Liver (tissue), 9 donors: Measurements from ENCODE around the gene CST9. TPM values are rescaled to one million over a fixed set of nuclear protein-coding genes. Genes with fewer than 3 reads are reported as not detected.

Source experiments
- DNase-seq: peaks from one replicate; pipeline ENCODE4 v3.0.0-alpha.2; 2017; ENCODE audit warnings: low spot score
- H3K27ac ChIP-seq, 2 donors: one replicate each; pipeline ENCODE4 v1.7.0; 2013; ENCODE audit warnings: inconsistent platforms in 2 of 2, low read length in 2 of 2, control low read depth in 1 of 2, low read depth in 1 of 2, mild to moderate bottlenecking in 1 of 2
- H3K27me3 ChIP-seq, 4 donors: one replicate each; pipeline versions ENCODE4 v1.6.1 to v1.7.0; 2013; ENCODE audit warnings: low read length in 3 of 4, inconsistent platforms in 1 of 4, mild to moderate bottlenecking in 1 of 4, moderate library complexity in 1 of 4; ENCODE audit not compliant: control insufficient read depth in 4 of 4, insufficient read depth in 4 of 4
- H3K36me3 ChIP-seq, 4 donors: one replicate each; pipeline versions ENCODE4 v1.6.1 to v1.7.0; 2013; ENCODE audit warnings: low read length in 3 of 4, mild to moderate bottlenecking in 3 of 4, low read depth in 1 of 4, moderate library complexity in 1 of 4; ENCODE audit not compliant: control insufficient read depth in 4 of 4, insufficient read depth in 3 of 4
- H3K4me1 ChIP-seq, 4 donors: one replicate each; pipeline versions ENCODE4 v1.6.1 to v1.7.0; 2013; ENCODE audit warnings: low read length in 3 of 4, mild to moderate bottlenecking in 3 of 4, moderate library complexity in 1 of 4; ENCODE audit not compliant: control insufficient read depth in 4 of 4, insufficient read depth in 4 of 4
- H3K4me3 ChIP-seq, 3 donors: one replicate each; pipeline versions ENCODE4 v1.6.1 to v1.7.0; 2013; ENCODE audit warnings: low read length in 3 of 3, control low read depth in 1 of 3, low read depth in 1 of 3, mild to moderate bottlenecking in 1 of 3
- H3K9ac ChIP-seq, 2 donors: one replicate each; pipeline ENCODE4 v1.7.0; 2013; ENCODE audit warnings: low read length in 2 of 2, mild to moderate bottlenecking in 2 of 2, moderate library complexity in 2 of 2, control low read depth in 1 of 2, low read depth in 1 of 2
- H3K9me3 ChIP-seq, 4 donors: one replicate each; pipeline versions ENCODE4 v1.6.1 to v1.7.0; 2013; ENCODE audit warnings: low read length in 3 of 4; ENCODE audit not compliant: control insufficient read depth in 4 of 4
- EGR1 ChIP-seq, 2 donors: IDR thresholded peaks; 2 replicates each; pipeline ENCODE4 v1.6.1; 2016 to 2018; ENCODE audit warnings: antibody characterized with exemption in 2 of 2, low read depth in 2 of 2
- FOXA1 ChIP-seq: IDR thresholded peaks from 2 replicates; pipeline ENCODE4 v1.6.1; 2016; ENCODE audit warnings: antibody characterized with exemption
- FOXA2 ChIP-seq: IDR thresholded peaks from 2 replicates; pipeline ENCODE4 v1.6.1; 2016; ENCODE audit warnings: antibody characterized with exemption
- GABPA ChIP-seq, 2 donors: IDR thresholded peaks in 1 of 2; conservative IDR thresholded peaks in 1 of 2; 2 replicates each; pipeline ENCODE4 v1.6.1; 2016; ENCODE audit warnings: antibody characterized with exemption in 2 of 2, mild to moderate bottlenecking in 1 of 2, moderate library complexity in 1 of 2
- HNF4A ChIP-seq, 2 donors: conservative IDR thresholded peaks; 2 replicates each; pipeline ENCODE4 v1.6.1; 2016; ENCODE audit warnings: antibody characterized with exemption in 2 of 2, mild to moderate bottlenecking in 2 of 2
- HNF4G ChIP-seq: IDR thresholded peaks from 2 replicates; pipeline ENCODE4 v1.6.1; 2016; ENCODE audit warnings: antibody characterized with exemption
- JUND ChIP-seq, 2 donors: IDR thresholded peaks; 2 replicates each; pipeline ENCODE4 v1.6.1; 2016; ENCODE audit warnings: antibody characterized with exemption in 2 of 2
- RAD21 ChIP-seq, 2 donors: IDR thresholded peaks; 2 replicates each; pipeline ENCODE4 v1.6.1; 2016; ENCODE audit warnings: antibody characterized with exemption in 2 of 2, mild to moderate bottlenecking in 2 of 2
- RXRA ChIP-seq, 2 donors: IDR thresholded peaks; 2 replicates each; pipeline ENCODE4 v1.6.1; 2017 to 2018; ENCODE audit warnings: antibody characterized with exemption in 2 of 2, mild to moderate bottlenecking in 1 of 2
- SP1 ChIP-seq: IDR thresholded peaks from 2 replicates; pipeline ENCODE4 v1.6.1; 2018; ENCODE audit warnings: antibody characterized with exemption, mild to moderate bottlenecking
- TAF1 ChIP-seq: conservative IDR thresholded peaks from 2 replicates; pipeline ENCODE4 v1.6.1; 2016; ENCODE audit warnings: antibody characterized with exemption, mild to moderate bottlenecking
- YY1 ChIP-seq: IDR thresholded peaks from 2 replicates; pipeline ENCODE4 v1.6.1; 2016; ENCODE audit warnings: antibody characterized with exemption, mild to moderate bottlenecking
- WGBS: extraction: QIAGEN DNeasy Blood & Tissue Kit; methylation state at CpG from one replicate; pipeline ENCODE4 v1.1.7; 2013; 5-methylcytosine and 5-hydroxymethylcytosine counted together
- polyA plus RNA-seq, 2 donors: library from polyadenylated mRNA; stranded (reverse) in 1 of 2; unstranded in 1 of 2; fragments of 200-250 nt in 1 of 2; fragments of >200 nt in 1 of 2; fragmentation: Nextera tagmentation in 1 of 2; extraction: Ambion mirVana in 1 of 2; gene quantifications; one replicate each; pipeline versions ENCODE4 v1.2.1 to v1.2.3, GENCODE V29; 2013 to 2015
- total RNA-seq, 2 donors: library from RNA; depleted of rRNA; stranded (reverse); fragments of >200 nt; gene quantifications; one replicate each; pipeline ENCODE4 v1.2.3, GENCODE V29; 2014
- TF ChIP-seq, protein P1 (sequence below): IDR thresholded peaks from 2 replicates; pipeline ENCODE4 v1.6.1; 2016; ENCODE audit warnings: antibody characterized with exemption
- TF ChIP-seq, protein P2 (sequence below): IDR thresholded peaks from 2 replicates; pipeline ENCODE4 v1.6.1; 2016; ENCODE audit warnings: antibody characterized with exemption
- TF ChIP-seq, protein P3 (sequence below): IDR thresholded peaks from 2 replicates; pipeline ENCODE4 v1.6.1; 2016; ENCODE audit warnings: antibody characterized with exemption, mild to moderate bottlenecking
- TF ChIP-seq, protein P4 (sequence below): IDR thresholded peaks from 2 replicates; pipeline ENCODE4 v1.6.1; 2016; ENCODE audit warnings: antibody characterized with exemption
- donor health status: healthy.
- donor health status: healthy.
- donor health status: healthy.
- donor health status: healthy.
- donor health status: healthy.

CST9 gene
- total and polyA plus RNA-seq, 4 donors: not detected

DNA sequence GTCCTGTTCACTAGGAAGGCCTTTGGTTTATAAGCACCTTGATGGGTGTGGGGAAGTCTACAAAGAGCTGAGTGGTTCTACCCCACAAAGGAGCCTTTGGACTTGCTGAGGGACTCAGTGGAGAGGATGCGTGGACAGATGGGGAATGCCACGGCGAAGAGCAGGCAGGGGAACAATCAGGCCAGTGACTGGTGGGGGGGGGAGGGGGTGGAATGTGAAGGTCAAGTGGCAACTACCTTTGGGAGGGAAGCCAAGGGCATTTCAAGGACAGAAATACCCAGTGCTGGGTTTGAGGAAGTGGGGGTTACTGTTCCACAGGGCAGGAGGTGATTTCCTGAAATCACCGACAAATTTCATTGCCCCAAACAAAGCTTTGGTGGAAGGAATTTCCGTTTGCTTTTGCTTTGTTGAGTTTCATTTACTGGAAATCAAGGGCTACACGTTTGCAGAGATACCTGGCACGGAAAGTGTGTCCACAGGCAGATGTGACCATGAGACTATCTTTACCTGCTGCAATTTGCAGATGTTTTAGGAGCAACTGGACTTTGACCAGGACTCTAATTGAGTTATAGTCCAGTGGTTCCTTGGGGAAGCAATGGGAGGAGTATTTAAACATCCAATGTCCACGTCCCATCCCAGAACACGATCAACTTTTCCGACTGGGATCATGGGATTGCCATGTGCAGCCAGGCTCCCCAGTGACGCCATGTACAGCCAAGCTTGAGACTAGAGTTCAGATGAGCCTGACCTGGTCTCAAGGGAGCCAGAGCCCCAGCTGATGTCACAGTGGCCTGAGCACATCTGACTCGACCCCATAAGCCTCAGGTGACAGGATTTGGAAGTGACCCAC lies 24.1 kb upstream of the CST9 start:
- Histone ChIP-seq H3K27ac (no peak overlapping the region), H3K9ac (no peak overlapping the region), H3K9me3 (no peaks in the 10 kb centered on the region), H3K4me1 (peaks cover 3 to 7% (median 6%) of the 10 kb centered on the region in 4 donors), H3K4me3 (no peak overlapping the region), H3K27me3 (no peaks in the 10 kb centered on the region), H3K36me3 (peaks cover 6 to 20% (median 10%) of the 10 kb centered on the region in 4 donors)
- WGBS: 65% methylated on average over 12 of the region's 12 CpGs
- TF ChIP-seq HNF4A (conservative IDR thresholded peaks at IDR 0.05) (peak; percentile 7 to 65), RXRA (IDR thresholded peaks at IDR 0.05) (peak in 1 of 2 donors; percentile 12), EGR1 (IDR thresholded peaks at IDR 0.05; ENCODE audit: low read depth in 2 of 2) (no peak), SP1 (no peak), FOXA1 (no peak), YY1 (no peak), RAD21 (IDR thresholded peaks at IDR 0.05) (no peak), TAF1 (no peak), GABPA (IDR thresholded peaks at IDR 0.05 in 1 of 2, conservative IDR thresholded peaks at IDR 0.05 in 1 of 2) (no peak), FOXA2 (no peak), JUND (IDR thresholded peaks at IDR 0.05) (no peak), HNF4G (peak; percentile 29)
- TF ChIP-seq, protein P1, sequence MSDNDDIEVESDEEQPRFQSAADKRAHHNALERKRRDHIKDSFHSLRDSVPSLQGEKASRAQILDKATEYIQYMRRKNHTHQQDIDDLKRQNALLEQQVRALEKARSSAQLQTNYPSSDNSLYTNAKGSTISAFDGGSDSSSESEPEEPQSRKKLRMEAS: no peak
- TF ChIP-seq, protein P2, sequence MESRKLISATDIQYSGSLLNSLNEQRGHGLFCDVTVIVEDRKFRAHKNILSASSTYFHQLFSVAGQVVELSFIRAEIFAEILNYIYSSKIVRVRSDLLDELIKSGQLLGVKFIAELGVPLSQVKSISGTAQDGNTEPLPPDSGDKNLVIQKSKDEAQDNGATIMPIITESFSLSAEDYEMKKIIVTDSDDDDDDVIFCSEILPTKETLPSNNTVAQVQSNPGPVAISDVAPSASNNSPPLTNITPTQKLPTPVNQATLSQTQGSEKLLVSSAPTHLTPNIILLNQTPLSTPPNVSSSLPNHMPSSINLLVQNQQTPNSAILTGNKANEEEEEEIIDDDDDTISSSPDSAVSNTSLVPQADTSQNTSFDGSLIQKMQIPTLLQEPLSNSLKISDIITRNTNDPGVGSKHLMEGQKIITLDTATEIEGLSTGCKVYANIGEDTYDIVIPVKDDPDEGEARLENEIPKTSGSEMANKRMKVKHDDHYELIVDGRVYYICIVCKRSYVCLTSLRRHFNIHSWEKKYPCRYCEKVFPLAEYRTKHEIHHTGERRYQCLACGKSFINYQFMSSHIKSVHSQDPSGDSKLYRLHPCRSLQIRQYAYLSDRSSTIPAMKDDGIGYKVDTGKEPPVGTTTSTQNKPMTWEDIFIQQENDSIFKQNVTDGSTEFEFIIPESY: no peak
- TF ChIP-seq, protein P3, sequence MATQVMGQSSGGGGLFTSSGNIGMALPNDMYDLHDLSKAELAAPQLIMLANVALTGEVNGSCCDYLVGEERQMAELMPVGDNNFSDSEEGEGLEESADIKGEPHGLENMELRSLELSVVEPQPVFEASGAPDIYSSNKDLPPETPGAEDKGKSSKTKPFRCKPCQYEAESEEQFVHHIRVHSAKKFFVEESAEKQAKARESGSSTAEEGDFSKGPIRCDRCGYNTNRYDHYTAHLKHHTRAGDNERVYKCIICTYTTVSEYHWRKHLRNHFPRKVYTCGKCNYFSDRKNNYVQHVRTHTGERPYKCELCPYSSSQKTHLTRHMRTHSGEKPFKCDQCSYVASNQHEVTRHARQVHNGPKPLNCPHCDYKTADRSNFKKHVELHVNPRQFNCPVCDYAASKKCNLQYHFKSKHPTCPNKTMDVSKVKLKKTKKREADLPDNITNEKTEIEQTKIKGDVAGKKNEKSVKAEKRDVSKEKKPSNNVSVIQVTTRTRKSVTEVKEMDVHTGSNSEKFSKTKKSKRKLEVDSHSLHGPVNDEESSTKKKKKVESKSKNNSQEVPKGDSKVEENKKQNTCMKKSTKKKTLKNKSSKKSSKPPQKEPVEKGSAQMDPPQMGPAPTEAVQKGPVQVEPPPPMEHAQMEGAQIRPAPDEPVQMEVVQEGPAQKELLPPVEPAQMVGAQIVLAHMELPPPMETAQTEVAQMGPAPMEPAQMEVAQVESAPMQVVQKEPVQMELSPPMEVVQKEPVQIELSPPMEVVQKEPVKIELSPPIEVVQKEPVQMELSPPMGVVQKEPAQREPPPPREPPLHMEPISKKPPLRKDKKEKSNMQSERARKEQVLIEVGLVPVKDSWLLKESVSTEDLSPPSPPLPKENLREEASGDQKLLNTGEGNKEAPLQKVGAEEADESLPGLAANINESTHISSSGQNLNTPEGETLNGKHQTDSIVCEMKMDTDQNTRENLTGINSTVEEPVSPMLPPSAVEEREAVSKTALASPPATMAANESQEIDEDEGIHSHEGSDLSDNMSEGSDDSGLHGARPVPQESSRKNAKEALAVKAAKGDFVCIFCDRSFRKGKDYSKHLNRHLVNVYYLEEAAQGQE: no peak
- TF ChIP-seq, protein P4, sequence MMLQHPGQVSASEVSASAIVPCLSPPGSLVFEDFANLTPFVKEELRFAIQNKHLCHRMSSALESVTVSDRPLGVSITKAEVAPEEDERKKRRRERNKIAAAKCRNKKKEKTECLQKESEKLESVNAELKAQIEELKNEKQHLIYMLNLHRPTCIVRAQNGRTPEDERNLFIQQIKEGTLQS: no peak
- DNase-seq: no peak

DNA sequence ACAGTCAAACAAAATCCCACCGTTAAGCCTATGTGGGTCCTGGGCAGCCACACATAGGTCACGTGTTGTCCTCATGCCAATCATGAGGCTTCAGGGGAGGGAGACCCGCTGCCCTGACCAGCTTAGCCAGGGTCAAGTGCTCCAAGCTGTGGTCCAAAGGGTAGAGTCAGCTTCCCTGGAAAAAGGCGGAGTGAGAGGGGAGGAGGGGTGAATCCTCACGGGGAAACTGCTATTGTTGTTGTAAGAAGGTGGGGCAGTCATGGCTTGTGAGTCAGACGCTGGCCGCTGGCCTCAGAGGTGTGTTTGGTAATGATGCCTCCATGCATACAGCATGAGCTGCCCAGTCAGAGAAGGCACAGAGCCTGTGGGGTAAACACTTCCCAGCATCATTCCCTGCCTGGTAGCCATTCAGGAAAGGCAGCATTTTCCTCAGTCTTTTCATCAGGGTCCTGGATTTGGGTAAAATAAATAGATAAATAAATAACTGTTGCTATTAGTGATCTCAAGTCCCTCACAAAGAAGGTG lies 23.4 kb upstream of the CST9 start:
- H3K27me3 ChIP-seq: no peaks in the 10 kb centered on the region
- H3K36me3 ChIP-seq: peaks cover 4 to 20% (median 9%) of the 10 kb centered on the region in 4 donors
- peaks cover 0 to 4% (median under 1%) of the 10 kb centered on the region in 4 donors for H3K4me1 ChIP-seq
- H3K9me3 ChIP-seq: no peaks in the 10 kb centered on the region
- TF ChIP-seq GABPA (IDR thresholded peaks at IDR 0.05 in 1 of 2, conservative IDR thresholded peaks at IDR 0.05 in 1 of 2) (no peak), TAF1 (no peak), HNF4G (no peak)
- TF ChIP-seq, protein P1: no peak
- TF ChIP-seq, protein P2: no peak
- DNase-seq: no peak
- 53% methylated on average over 7 of the region's 7 CpGs for WGBS
- H3K9ac ChIP-seq: no peak overlapping the region
- no peak overlapping the region for H3K27ac ChIP-seq
- no peak overlapping the region for H3K4me3 ChIP-seq
